ENCODE data around the gene HEXIM2.

Gene HEXIM2

GRCh38 chr17:45147581-45148182 is 14.0 kb upstream of the HEXIM2 start (continued):
- TF ChIP-seq ZNF837 (tag by site-specific recombination; IDR thresholded peaks at IDR 0.05) (no peak), ZSCAN23 (tag by site-specific recombination; IDR thresholded peaks at IDR 0.05) (peak; percentile 90), ZBTB21 (tag by site-specific recombination; IDR thresholded peaks at IDR 0.05) (peak; percentile 74), GLIS1 (tag by site-specific recombination; IDR thresholded peaks at IDR 0.05) (peak; percentile 24; the same call in 1 of the 2 replicates), ZNF510 (tag by site-specific recombination; IDR thresholded peaks at IDR 0.05; ENCODE audit: insufficient replicate concordance) (no peak), ZNF701 (tag by site-specific recombination; IDR thresholded peaks at IDR 0.05) (no peak), ZNF221 (tag by site-specific recombination; IDR thresholded peaks at IDR 0.05; ENCODE audit: borderline replicate concordance) (no peak), ZSCAN30 (tag by site-specific recombination; IDR thresholded peaks at IDR 0.05) (peak; percentile 93), KLF9 (tag by site-specific recombination; IDR thresholded peaks at IDR 0.05; ENCODE audit: low read depth) (peak; percentile 74; the same call in 1 of the 2 replicates), ZNF843 (tag by site-specific recombination; IDR thresholded peaks at IDR 0.05) (peak; percentile 82), ZNF785 (tag by site-specific recombination; IDR thresholded peaks at IDR 0.05) (peak; percentile 97), ZNF548 (tag by site-specific recombination; IDR thresholded peaks at IDR 0.05) (no peak), ZNF350 (tag by site-specific recombination; IDR thresholded peaks at IDR 0.05) (no peak), ZNF10 (tag by site-specific recombination; IDR thresholded peaks at IDR 0.05) (peak; percentile 64), ZNF324 (tag by site-specific recombination; IDR thresholded peaks at IDR 0.05) (peak; percentile 99), ZNF654 (tag by site-specific recombination; IDR thresholded peaks at IDR 0.05; ENCODE audit: low read depth) (peak; percentile 38), GFI1B (tag by site-specific recombination; IDR thresholded peaks at IDR 0.05) (peak; percentile 51; the same call in 1 of the 2 replicates), ZNF48 (tag by site-specific recombination; IDR thresholded peaks at IDR 0.05) (no peak), ZNF670 (tag by site-specific recombination; IDR thresholded peaks at IDR 0.05; ENCODE audit: low read depth) (no peak), ZNF214 (tag by site-specific recombination; IDR thresholded peaks at IDR 0.05; ENCODE audit: borderline replicate concordance) (no peak; the same call in 1 of the 2 replicates), ZNF76 (tag by site-specific recombination; IDR thresholded peaks at IDR 0.05; ENCODE audit: borderline replicate concordance, low read depth) (peak; percentile 50), ZNF19 (tag by site-specific recombination; IDR thresholded peaks at IDR 0.05; ENCODE audit: low read depth) (0 out of 2 replicates have a peak, but pooled peaks have one; percentile 29), ZNF645 (tag by site-specific recombination; IDR thresholded peaks at IDR 0.05) (no peak; the same call in 1 of the 2 replicates), ZNF664 (tag by site-specific recombination; IDR thresholded peaks at IDR 0.05) (peak; percentile 80), ZNF558 (tag by site-specific recombination; IDR thresholded peaks at IDR 0.05) (peak; percentile 80), ZNF610 (tag by site-specific recombination; IDR thresholded peaks at IDR 0.05; ENCODE audit: borderline replicate concordance) (peak; percentile 82), EGR2 (tag by site-specific recombination; IDR thresholded peaks at IDR 0.05; ENCODE audit: low read depth) (no peak)
- TF ChIP-seq, protein P1, sequence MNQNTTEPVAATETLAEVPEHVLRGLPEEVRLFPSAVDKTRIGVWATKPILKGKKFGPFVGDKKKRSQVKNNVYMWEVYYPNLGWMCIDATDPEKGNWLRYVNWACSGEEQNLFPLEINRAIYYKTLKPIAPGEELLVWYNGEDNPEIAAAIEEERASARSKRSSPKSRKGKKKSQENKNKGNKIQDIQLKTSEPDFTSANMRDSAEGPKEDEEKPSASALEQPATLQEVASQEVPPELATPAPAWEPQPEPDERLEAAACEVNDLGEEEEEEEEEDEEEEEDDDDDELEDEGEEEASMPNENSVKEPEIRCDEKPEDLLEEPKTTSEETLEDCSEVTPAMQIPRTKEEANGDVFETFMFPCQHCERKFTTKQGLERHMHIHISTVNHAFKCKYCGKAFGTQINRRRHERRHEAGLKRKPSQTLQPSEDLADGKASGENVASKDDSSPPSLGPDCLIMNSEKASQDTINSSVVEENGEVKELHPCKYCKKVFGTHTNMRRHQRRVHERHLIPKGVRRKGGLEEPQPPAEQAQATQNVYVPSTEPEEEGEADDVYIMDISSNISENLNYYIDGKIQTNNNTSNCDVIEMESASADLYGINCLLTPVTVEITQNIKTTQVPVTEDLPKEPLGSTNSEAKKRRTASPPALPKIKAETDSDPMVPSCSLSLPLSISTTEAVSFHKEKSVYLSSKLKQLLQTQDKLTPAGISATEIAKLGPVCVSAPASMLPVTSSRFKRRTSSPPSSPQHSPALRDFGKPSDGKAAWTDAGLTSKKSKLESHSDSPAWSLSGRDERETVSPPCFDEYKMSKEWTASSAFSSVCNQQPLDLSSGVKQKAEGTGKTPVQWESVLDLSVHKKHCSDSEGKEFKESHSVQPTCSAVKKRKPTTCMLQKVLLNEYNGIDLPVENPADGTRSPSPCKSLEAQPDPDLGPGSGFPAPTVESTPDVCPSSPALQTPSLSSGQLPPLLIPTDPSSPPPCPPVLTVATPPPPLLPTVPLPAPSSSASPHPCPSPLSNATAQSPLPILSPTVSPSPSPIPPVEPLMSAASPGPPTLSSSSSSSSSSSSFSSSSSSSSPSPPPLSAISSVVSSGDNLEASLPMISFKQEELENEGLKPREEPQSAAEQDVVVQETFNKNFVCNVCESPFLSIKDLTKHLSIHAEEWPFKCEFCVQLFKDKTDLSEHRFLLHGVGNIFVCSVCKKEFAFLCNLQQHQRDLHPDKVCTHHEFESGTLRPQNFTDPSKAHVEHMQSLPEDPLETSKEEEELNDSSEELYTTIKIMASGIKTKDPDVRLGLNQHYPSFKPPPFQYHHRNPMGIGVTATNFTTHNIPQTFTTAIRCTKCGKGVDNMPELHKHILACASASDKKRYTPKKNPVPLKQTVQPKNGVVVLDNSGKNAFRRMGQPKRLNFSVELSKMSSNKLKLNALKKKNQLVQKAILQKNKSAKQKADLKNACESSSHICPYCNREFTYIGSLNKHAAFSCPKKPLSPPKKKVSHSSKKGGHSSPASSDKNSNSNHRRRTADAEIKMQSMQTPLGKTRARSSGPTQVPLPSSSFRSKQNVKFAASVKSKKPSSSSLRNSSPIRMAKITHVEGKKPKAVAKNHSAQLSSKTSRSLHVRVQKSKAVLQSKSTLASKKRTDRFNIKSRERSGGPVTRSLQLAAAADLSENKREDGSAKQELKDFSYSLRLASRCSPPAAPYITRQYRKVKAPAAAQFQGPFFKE (tag by site-specific recombination; IDR thresholded peaks at IDR 0.05; ENCODE audit: borderline replicate concordance): no peak
- TF ChIP-seq, protein P2, sequence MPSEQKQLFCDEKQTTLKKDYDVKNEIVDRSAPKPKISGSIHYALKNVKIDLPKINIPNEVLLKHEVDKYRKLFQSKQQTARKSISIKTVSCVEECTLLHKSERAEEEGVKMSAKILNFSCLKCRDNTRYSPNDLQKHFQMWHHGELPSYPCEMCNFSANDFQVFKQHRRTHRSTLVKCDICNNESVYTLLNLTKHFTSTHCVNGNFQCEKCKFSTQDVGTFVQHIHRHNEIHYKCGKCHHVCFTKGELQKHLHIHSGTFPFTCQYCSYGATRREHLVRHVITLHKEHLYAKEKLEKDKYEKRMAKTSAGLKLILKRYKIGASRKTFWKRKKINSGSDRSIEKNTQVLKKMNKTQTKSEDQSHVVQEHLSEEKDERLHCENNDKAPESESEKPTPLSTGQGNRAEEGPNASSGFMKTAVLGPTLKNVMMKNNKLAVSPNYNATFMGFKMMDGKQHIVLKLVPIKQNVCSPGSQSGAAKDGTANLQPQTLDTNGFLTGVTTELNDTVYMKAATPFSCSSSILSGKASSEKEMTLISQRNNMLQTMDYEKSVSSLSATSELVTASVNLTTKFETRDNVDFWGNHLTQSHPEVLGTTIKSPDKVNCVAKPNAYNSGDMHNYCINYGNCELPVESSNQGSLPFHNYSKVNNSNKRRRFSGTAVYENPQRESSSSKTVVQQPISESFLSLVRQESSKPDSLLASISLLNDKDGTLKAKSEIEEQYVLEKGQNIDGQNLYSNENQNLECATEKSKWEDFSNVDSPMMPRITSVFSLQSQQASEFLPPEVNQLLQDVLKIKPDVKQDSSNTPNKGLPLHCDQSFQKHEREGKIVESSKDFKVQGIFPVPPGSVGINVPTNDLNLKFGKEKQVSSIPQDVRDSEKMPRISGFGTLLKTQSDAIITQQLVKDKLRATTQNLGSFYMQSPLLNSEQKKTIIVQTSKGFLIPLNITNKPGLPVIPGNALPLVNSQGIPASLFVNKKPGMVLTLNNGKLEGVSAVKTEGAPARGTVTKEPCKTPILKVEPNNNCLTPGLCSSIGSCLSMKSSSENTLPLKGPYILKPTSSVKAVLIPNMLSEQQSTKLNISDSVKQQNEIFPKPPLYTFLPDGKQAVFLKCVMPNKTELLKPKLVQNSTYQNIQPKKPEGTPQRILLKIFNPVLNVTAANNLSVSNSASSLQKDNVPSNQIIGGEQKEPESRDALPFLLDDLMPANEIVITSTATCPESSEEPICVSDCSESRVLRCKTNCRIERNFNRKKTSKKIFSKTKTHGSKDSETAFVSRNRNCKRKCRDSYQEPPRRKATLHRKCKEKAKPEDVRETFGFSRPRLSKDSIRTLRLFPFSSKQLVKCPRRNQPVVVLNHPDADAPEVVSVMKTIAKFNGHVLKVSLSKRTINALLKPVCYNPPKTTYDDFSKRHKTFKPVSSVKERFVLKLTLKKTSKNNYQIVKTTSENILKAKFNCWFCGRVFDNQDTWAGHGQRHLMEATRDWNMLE (tag by site-specific recombination; conservative IDR thresholded peaks at IDR 0.05; ENCODE audit: low read depth): no peak

Measured in HEK293 (cell line).